ENCODE results near the gene CAPN5.

DNA sequence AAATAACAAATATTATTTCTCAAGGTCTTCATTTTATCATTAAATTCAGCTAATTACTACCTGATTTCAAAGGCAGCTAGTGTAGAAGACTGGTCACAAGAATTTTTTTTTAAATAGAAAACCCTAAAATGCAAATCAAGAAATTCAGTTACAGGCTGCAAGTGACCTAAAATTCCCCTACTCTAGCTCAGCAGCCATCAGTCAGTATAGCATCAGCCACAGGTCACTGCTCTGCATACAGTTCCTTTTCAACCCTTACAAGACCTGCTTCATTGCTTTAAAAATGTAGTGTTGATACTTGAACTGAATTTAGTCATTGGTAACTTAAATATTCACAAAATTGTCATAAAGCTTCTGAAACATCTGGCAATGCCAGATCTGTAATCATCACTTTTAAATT lies 42.0 kb upstream of the CAPN5 start:
- TF ChIP-seq POLR2A (IDR thresholded peaks at IDR 0.05) (no peak), POLR2AphosphoS5 (IDR thresholded peaks at IDR 0.05; ENCODE audit: insufficient read depth in 1 of 2, low read depth in 1 of 2) (no peak)
- TF ChIP-seq, protein P1, sequence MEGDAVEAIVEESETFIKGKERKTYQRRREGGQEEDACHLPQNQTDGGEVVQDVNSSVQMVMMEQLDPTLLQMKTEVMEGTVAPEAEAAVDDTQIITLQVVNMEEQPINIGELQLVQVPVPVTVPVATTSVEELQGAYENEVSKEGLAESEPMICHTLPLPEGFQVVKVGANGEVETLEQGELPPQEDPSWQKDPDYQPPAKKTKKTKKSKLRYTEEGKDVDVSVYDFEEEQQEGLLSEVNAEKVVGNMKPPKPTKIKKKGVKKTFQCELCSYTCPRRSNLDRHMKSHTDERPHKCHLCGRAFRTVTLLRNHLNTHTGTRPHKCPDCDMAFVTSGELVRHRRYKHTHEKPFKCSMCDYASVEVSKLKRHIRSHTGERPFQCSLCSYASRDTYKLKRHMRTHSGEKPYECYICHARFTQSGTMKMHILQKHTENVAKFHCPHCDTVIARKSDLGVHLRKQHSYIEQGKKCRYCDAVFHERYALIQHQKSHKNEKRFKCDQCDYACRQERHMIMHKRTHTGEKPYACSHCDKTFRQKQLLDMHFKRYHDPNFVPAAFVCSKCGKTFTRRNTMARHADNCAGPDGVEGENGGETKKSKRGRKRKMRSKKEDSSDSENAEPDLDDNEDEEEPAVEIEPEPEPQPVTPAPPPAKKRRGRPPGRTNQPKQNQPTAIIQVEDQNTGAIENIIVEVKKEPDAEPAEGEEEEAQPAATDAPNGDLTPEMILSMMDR (IDR thresholded peaks at IDR 0.05) = no peak
